GM19372 (cell line): ENCODE results near the gene MRPS10.
"Not testable (repeated sequence)": the region's sequence is repeated elsewhere in the genome, so short reads cannot be mapped to it uniquely, and the experiment has no call there.

ENCODE experiments used
- ATAC-seq: cut with Tn5 transposase; IDR thresholded peaks from one replicate; pipeline ENCODE4 v1.9.1; 2021; ENCODE audit warnings: mild to moderate bottlenecking, low read depth, moderate library complexity; ENCODE audit not compliant: unreplicated experiment

MRPS10 gene

DNA sequence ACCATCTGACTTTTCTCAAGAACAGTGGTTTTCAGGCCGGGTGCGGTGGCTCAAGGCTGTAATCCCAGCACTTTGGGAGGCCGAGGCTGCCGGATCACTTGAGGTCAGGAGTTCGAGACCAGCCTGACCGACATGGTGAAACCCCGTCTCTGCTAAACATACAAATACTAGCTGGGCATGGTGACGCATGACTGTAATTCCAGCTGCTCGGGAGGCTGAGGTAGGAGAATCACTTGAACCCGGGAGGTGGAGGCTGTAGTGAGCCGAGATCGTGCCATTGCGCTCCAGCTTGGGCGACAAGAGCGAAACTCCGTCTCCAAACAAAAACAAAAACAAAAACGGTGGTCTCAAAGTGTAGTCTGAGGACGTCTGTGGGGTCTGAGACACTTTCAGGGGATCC, 1.2 kb downstream of the MRPS10 start:
- not testable (repeated sequence) for ATAC-seq

DNA sequence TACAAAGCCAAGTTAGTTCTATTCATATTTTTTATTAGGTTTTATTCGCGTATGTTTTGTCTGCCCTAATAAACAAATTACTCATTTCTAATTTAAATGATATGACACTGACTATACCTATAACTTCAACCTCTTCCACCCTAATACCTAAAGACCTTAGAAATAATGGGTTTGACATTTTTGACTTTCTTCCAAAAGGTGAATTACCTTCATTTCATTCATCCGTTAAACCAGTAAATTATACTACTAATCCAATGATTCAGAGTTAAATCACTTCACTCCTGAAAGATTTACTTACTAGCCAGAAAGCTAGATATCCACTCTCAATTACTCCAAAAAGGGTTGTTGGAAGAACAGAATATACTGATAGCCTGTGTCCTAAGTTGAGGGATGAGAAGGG, 5.2 kb downstream of the MRPS10 start:
- ATAC-seq: no peak

DNA sequence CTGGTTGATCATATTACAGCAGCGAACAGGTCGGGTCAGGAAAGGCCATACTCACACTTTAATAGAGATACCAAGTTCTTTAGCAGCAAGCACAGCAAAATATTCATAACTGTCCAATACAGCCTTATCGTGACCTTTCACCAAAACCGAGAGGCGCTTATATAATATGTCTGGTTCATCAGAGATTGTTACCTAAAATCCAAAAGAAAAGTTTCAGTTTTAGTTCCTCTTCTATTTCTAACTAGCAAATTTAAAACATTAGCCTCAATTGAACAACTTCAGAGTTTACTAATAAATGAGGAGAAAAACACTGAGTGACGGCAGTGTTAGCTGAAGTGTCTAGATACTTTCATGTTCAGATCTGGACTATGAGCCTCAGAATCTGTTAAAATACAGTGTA, 5.9 kb downstream of the MRPS10 start:
- no peak for ATAC-seq

DNA sequence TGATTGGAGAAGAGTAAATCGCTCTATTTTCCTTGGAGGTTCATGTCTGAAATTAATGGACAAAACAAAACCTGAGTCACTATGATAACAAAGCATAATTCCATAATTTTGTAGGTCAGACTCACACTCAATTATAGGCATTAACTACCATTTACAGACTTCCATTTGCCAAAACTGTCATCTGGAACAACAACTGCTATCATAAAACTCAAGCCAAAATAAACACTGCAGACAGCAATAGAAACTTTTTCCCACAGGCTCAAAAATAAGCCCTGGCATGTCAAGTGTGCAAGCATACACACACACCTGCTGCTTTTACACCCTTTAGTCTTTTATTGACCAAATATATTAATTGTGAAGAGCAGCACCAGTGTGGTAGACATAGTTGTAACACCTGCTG, 7.1 kb downstream of the MRPS10 start:
- no peak for ATAC-seq

DNA sequence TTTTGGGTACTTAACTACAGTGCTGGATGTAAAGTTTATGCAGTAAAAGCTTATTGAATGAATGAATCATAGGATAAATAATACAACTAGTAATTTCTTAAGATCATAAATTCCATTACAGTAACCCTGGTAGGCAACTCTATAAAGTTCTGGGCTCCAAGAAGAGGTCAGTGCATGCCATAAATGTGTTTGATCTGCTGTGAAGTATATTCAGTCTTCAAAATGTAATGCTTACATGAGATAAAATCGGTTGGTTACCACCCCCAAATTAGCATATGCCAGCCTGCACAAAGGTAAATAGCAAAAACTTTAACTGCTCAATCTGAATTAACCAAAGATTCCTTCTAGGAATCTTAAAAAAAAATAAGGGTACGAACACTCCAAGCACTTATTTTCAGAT, 10.1 kb downstream of the MRPS10 start:
- not testable (repeated sequence) for ATAC-seq

DNA sequence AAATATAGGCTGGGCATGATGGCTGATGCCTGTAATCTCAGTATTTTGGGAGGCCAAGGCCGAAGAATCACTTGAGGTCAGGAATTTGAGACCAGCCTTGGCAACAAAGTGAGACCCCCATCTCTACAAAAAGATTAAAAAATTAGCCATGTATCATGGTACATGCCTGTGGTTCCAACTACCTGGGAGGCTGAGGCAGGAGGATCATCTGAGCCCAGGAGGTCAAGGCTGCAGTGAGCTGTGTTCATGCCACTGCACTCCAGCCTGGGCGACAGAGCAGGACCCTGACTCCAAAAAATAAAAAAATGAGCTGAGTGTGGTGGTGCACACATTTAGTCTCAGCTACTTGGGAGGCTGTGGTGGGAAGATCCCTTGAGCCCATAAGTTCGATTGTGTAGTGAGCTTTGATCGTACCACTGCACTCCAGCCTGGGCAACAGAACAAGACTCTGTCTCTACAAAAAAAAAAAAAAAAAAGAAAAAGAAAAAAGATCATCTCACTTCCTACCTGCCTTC, 12.8 kb downstream of the MRPS10 start:
- ATAC-seq: no peak

DNA sequence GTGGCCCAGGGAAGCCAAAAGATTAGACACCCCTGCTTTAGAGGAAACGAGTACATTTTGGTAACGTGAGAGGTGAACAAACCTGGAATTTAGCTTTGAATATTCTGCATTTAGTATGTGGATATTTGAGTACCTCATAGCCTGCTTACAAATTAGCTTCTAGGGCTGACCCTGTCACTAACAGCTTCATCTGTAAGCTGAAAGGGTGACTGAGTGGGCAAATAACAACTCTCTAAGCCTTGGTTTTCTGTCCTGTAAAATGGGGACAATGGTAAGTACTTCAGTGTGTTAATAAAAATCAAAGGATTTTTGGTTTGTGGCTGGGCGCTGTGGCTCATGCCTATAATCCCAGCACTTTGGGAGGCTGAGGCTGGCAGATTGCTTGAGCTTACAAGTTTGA, 14.5 kb downstream of the MRPS10 start:
- ATAC-seq: no peak

DNA sequence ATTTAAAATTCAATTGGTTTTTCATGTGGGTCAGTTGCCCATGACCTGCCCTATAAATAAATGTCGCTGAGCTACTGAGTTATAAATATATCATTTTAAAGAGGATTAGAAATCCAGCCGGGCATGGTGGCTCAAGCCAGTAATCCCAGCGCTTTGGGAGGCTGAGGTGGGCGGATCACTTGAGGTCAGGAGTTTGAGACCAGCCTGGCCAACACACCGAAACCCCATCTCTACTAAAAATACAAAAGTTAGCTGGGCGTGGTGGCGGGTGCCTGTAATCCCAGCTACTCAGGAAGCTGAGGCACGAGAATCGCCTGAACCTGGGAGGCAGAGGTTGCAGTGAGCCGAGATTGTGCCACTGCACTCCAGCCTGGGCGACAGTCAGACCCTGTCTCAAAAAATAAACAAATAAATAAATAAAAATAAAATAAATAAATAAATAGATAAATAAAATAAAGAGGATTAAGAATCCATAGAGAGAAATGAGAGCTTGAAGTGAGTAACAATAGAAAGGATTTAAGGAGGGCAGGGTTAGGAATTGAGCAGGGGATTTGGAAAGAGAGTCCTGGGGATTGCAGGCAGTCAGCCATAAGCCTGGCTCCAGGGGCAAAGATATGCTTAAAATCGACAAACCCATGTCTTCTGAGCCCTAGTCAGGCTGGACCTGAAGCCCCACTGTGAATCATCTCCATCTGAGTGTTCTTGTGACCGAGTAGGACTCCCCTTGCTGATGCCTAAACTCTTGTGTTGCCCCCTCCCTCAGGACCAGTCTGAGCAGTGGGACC, 15.3 kb downstream of the MRPS10 start:
- not testable (repeated sequence) for ATAC-seq

DNA sequence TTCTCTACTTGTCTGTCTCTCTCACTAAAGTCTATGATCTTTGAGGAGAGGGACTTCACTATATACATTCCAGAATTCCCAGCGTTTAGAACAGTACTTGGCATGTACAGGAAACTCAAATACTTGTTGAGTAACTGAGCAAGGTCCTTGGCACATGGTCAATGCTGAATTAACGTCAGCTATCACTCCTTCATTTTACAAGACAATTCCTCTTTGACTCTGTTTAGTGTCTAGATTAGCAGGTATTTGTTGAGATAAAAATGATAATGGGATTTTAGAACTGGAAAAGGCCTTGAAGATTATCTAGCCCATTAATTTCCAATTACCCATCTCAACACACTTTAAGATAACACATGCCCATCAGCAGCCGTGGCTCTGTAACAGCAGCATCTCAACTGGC, 16.3 kb downstream of the MRPS10 start:
- no peak for ATAC-seq

DNA sequence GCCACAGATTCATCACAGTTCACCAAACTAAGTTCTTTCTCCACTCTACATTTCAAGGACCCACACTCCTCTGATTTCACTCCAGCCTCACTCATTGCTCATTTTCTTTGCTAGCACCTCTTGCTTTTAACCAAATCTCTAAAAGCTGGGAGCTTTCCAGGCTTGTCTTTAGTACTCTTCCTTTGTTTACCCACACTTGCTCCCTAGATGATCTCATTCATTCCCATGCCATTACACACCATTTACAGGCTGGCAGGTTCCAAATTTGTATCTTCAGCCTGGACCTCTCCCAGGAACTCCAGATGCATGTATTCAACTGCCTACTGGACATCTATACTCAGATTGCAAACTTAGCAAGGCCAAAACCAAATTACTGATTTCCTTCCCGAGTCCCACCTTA, 17.6 kb downstream of the MRPS10 start:
- ATAC-seq: no peak

DNA sequence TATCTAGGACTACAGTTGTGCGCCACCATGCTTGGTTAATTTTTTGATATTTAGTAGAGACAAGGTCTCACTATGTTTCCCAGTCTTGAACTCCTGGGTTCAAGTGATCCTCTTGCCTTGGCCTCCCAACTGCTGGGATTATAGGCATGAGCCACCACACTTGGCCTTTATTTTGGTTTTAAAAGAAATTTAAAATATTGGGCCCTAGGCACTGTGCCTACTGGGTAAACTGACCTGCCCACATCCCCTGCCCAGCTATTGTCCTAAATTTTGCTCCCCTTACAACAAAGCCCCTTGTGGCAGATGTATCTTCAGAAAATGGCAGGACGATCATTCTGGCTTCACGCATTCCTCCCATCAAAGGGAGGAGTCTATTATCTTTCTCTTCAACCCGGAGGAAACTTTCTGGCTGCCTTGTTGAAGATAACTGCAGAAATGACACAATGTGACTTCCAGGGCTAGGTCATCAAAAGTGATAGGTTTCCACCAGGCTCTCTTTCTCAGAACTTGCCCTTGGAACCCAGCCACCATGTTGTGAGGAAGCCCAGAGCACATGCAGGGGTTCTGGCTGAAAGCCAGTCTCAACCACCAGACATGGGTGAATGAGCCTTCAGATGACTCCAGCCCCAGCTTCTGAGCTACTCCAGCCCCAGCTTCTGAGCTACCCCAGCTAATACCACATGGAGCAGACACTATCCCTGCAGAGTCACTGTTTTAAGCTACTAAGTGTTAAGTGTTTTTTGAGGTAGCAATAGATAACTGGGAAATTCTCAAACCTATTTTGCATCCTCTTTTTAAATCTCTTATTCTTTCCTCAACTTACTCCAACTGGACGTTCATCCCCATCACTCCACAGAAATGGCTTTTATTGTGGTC, 18.3 kb downstream of the MRPS10 start:
- ATAC-seq: no peak

DNA sequence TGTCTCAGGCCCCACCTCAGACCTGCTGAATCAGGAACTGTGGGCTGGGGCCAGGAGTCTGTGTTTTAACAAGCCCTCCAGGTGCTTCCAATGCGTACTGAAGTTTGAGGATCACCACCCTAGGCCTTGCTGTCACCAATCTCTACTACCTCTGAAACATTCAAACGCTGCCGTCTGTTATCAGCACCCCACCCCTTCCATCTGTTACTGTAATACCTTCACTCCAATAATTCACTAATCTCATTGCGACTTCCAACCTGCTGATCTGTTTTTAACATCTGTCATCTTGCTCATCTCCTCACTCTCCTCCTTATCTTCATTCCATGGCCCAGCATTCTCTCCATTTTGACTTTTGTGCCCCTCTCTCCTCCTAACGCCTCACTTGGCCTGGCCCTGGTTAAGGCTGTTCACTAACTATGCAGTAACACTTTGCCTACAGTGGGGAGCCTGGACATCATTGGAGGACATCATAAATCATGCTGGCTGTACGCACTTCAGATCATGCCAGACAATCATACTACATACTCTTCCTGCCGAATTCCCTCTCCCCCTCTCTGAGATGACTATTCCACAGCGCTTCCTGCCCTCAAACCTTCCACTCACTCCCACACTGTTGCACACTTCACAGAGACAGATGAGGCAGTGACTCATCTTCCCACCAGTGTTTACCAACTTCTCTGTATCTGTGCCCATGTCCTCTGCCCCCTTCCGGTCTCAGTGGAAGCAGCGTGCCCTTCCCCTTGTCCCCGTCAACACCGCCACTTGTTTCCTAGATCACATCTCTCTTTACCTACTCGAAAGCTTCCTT, 19.9 kb downstream of the MRPS10 start:
- no peak for ATAC-seq

DNA sequence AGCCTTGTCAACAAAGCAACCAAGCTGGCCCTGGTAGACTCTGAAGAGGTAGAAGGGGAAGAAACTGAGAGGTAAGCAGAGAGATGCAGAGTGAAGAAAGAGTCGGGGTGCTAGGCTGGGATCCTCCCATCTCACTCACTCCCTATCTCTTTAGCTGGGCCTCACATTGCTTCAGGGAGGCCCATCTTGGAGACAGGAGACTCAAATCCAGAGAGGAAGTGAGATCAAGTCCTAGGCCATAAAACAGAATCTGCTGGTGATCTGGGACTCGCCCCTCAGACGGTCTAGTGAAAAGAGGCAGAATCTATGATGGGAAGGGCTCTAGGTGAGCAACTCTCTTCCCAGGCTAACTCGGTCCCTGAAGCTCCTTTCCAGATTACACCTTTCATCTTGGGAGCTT, 22.2 kb downstream of the MRPS10 start:
- no peak for ATAC-seq

DNA sequence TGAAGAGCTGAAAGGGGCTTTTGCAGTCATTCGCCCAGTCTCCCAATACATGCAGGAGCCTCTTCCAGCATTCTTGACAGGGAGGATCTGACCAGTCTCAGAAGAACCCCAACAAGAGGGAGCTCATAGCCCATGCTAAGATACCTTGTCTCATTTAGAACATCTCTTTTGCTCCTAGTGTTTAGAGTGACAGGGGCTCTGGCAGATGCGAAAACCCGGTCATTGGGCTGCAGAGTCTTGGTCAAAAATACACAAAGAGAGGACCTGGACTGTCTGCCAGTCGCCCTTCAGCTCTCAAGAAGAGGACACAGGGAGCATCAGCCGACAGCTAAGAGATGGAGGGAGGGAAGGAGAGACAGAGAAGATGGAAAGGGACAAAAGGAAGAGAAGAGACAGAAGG, 23.6 kb downstream of the MRPS10 start:
- ATAC-seq: no peak

DNA sequence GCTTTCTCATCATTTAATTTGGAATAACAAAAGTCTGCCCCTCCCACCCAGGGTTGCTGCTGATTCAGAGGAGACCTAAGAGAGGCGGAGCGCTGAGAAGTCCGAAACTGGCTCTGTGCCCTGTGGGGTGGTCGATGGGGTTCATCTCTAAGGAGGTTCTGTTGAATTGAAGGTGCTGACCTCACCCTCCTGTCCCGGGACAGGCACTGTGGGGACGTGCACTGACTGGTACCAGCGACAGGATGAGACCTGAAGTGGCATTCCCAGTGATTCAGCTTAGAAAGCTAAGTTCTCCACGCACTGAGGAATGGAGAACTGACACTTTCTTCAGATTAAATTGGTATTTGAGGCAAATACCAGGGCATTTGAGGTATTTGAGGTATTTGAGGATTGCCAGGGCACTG, 24.2 kb downstream of the MRPS10 start:
- ATAC-seq: no peak

DNA sequence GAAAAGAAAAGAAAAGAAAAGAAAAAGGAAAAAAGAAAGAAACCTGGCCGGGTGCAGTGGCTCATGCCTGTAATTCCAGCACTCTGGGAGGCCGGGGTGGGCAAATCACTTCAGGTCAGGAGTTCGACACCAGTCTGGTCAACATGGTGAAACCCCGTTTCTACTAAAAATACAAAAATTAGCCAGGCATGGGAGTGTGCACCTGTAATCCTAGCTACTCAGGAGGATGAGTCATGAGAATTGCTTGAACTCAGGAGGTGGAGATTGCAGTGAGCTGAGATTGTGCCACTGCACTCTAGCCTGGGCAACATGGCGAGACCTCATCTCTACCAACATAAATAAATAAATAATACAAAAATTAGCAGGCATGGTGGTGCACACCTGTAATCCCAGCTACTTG, 25.3 kb downstream of the MRPS10 start:
- ATAC-seq: not testable (repeated sequence)

DNA sequence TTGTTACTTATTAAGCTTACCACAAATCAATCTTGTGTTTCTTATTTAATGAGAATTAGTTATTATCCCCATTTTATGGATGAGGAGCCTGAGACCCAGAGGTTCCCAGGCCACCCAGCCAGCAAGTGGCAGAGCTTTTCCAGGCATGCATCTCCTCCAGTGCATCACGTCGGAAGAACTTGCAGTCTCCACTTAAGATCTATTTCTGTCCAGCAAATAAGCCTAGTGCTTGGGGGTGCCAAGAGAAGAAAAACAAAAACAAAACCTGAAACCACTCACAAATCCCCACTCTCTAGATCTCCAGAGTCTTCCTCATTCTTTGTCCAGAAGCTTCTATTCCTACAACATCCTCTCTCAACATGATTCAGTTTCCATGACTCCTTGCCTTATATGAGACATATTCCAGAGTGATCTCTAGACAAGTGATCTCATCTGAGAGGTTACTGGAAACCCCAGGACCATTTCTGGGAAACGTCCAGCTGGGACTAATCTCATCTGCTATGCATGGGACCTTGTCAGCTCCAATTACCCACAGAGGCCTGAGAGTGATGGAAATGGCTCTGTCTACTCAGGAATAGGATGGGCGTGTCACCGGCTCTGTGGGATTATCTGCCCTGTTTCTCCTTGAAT, 27.0 kb downstream of the MRPS10 start:
- no peak for ATAC-seq

DNA sequence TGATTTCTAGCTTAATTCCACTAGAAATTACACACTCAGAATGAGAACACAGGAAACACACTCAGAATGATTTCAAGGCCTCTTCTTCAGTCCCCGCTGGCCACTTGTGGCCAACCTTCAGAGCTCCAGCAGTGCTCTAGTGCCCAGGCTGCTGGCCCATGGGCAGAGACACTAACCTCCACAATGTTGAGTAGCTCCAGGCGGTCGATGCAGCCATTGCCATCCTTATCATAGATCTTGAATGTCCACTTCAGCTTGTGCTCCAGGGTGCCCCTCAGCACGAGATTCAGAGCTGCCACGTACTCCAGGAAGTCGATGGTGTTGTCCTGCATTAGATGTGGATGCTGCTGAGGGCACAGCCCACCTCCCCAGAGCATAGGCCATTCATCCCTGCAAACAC, 29.3 kb downstream of the MRPS10 start:
- no peak for ATAC-seq

DNA sequence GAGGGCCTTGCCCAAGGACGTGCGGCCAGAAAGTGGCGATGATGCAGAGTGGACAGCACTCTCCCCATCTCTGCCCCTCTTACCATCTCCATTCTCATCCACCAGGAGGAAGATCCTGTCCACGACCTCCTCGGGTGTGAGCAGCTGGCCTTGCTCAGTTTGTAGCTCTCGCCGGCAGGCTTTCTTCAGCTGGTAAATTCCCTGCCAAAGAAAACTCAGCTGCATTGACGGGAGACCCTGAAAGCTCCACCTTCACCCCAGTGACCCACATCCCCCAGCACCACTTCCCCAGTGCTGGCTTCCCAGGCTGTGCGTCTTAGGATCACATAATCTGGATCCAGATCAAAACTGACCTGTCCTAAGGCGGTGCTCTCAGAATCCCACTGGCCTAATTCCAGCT, 32.1 kb downstream of the MRPS10 start:
- ATAC-seq: no peak

DNA sequence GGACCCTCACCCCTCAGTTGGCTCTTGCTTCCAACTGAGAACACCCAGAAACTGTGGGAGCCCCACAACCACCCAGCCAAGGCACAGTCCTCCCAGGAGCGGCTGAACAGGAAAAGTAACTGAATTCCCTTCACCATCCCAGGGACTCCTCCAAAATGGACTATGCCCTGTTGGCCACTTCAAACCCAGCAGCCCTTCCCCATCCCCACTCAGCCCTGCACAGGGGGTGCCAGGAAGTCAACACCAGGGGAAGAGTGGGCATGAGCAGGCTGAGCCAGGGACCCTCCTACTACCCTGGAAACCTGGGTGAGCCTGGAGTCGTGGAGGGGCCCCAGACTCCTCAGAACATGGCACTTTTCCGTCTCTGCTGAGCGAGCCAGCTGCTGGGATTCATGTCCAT, 33.2 kb downstream of the MRPS10 start:
- ATAC-seq: no peak
